Muscle of leg (tissue), 11 donors: ENCODE data around the gene NLRC5. TPM values are rescaled to one million over a fixed set of nuclear protein-coding genes. Genes with fewer than 3 reads are reported as not detected.

ENCODE experiments used
- DNase-seq: peaks from one replicate; pipeline ENCODE4 v3.0.0; 2013
- H3K27ac ChIP-seq: one replicate; pipeline ENCODE4 v1.5.1; 2013; ENCODE audit warnings: mild to moderate bottlenecking, low read length, control low read depth
- H3K27me3 ChIP-seq: one replicate; pipeline ENCODE4 v1.6.1; 2013; ENCODE audit warnings: low read length; ENCODE audit not compliant: control insufficient read depth, insufficient read depth
- H3K36me3 ChIP-seq: one replicate; pipeline ENCODE4 v1.6.1; 2013; ENCODE audit warnings: low read length; ENCODE audit not compliant: control insufficient read depth, insufficient read depth
- H3K4me1 ChIP-seq: one replicate; pipeline ENCODE4 v1.6.1; 2013; ENCODE audit warnings: low read length; ENCODE audit not compliant: control insufficient read depth, insufficient read depth
- H3K4me3 ChIP-seq: one replicate; pipeline ENCODE4 v1.5.1; 2013; ENCODE audit warnings: low read length, control low read depth
- H3K9me3 ChIP-seq: replicated peaks from 2 replicates; pipeline ENCODE4 v1.6.1; 2013; ENCODE audit warnings: low read depth, low read length; ENCODE audit not compliant: control insufficient read depth
- WGBS: methylation state at CpG from one replicate; pipeline ENCODE4 v1.1.5; 2013; ENCODE audit warnings: missing lambda C conversion rate; ENCODE audit not compliant: insufficient coverage; 5-methylcytosine and 5-hydroxymethylcytosine counted together
- polyA plus RNA-seq, 8 donors: library from polyadenylated mRNA; unstranded; fragments of 120-200 nt; gene quantifications; one replicate each; pipeline versions ENCODE4 v1.2.1 to v1.2.3, GENCODE V29; 2013; ENCODE audit warnings: inconsistent platforms in 1 of 8, low replicate concordance in 1 of 8; ENCODE audit not compliant: insufficient read length in 8 of 8, insufficient read depth in 1 of 8
- total RNA-seq: library from RNA; stranded (reverse); fragments of 120-200 nt; gene quantifications from one replicate; pipeline ENCODE4 v1.2.4, GENCODE V29; 2013

NLRC5 gene
- total and polyA plus RNA-seq, 9 donors = 3.2 to 5.3 (median 4.2) TPM

DNA sequence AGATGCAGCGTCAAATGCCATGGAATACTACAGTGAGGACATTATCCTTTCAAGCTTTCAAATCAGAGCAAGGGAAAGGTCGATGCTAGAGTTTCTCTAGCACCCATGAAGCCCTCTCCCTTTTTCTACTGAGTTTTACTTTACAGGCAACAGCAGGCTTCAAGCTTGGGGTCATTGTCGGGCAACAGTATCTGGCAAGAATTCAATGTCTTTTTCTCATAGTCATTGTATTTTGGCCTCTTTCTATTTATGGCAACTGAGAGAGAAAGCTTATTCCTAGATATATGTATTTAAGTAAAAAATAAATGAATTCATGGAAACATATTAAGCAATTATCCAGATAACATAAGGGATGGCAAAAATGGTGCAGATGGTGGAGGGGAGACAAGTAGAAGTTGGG, 28.0 kb upstream of the NLRC5 start:
- peaks cover 37% of the 10 kb centered on the region for H3K4me1 ChIP-seq

DNA sequence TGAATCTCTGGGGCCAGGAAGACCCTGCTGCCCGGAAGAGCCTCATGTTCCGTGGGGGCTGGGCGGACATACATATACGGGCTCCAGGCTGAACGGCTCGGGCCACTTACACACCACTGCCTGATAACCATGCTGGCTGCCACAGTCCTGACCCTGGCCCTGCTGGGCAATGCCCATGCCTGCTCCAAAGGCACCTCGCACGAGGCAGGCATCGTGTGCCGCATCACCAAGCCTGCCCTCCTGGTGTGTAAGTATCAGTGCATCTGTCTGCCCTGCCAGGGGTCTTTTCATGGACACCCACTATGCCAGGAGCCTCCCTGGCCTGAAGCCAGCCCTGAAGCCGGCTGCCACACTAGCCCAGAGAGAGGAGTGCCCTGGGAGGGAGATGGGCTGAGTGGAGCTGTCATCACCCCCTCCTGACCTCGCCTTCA, 27.5 kb upstream of the NLRC5 start, which contains the start of gene CETP:
Gene CETP (plus strand): TSS at position 100 of the 431 bp plus-strand sequence. CDS start 30 bp downstream, at position 130.
- peak within 1 kb of the TSS; percentile 79 for H3K27ac ChIP-seq
- H3K9me3 ChIP-seq = no peaks in the 10 kb centered on the region
- DNase-seq = no peak
- H3K27me3 ChIP-seq = no peaks in the 10 kb centered on the region
- H3K4me3 ChIP-seq = no peak within 1 kb of the TSS
- peaks cover 37% of the 10 kb centered on the region for H3K4me1 ChIP-seq
- WGBS = 63% methylated on average over 11 of the region's 12 CpGs
- no peaks in the 10 kb centered on the region for H3K36me3 ChIP-seq

More for the DNA sequence above, 28.0 kb upstream of the NLRC5 start:
- H3K27me3 ChIP-seq = no peaks in the 10 kb centered on the region
- 76% methylated on average over 2 of the region's 3 CpGs for WGBS
- no peaks in the 10 kb centered on the region for H3K36me3 ChIP-seq
- H3K27ac ChIP-seq = peak overlapping the region; percentile 79
- H3K4me3 ChIP-seq = no peak overlapping the region
- H3K9me3 ChIP-seq = no peaks in the 10 kb centered on the region
- no peak for DNase-seq

GRCh38 chr16:56964243-56965148, 24.9 kb upstream of the NLRC5 start:
- no peak overlapping the region for H3K4me3 ChIP-seq
- H3K36me3 ChIP-seq = no peaks in the 10 kb centered on the region
- H3K27ac ChIP-seq = no peak overlapping the region
- H3K9me3 ChIP-seq = no peaks in the 10 kb centered on the region
- H3K4me1 ChIP-seq = peaks cover 35% of the 10 kb centered on the region
- WGBS = 41% methylated on average over 29 of the region's 30 CpGs
- no peaks in the 10 kb centered on the region for H3K27me3 ChIP-seq
- DNase-seq = peak; percentile 76

GRCh38 chr16:56965149-56966092, 23.9 kb upstream of the NLRC5 start:
- peak overlapping the region; percentile 1 for H3K27ac ChIP-seq
- no peaks in the 10 kb centered on the region for H3K9me3 ChIP-seq
- H3K36me3 ChIP-seq = no peaks in the 10 kb centered on the region
- H3K4me1 ChIP-seq = peaks cover 35% of the 10 kb centered on the region
- no peak overlapping the region for H3K4me3 ChIP-seq
- H3K27me3 ChIP-seq = no peaks in the 10 kb centered on the region
- 77% methylated on average over 6 of the region's 12 CpGs for WGBS
- DNase-seq = no peak

- 17% methylated on average over 1 of the region's 3 CpGs for WGBS
- peaks cover 28% of the 10 kb centered on the region for H3K4me1 ChIP-seq
Observed at GRCh38 chr16:56966093-56966475, 23.3 kb upstream of the NLRC5 start.

DNA sequence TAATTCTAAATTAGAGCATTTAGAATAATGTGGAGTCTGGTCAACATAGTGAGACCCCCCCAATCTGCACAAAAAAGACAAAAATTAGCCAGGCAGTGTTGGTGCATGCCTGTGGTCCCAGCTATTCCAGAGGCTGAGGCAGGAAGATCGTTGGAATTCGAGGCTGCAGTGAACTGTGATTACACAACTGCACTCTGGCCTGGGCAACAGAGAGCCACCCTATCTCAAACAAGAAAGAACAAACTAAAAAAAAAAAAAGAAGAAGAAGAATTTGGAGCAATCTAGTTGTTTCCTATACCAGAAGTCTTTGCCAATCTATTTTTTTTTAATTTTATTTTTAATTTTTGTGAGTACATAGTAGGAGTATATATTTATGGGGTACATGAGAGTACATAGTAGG, 21.6 kb upstream of the NLRC5 start:
- Histone ChIP-seq H3K4me1 (peaks cover 22% of the 10 kb centered on the region), H3K27me3 (no peaks in the 10 kb centered on the region), H3K4me3 (no peak overlapping the region), H3K27ac (no peak overlapping the region), H3K9me3 (no peaks in the 10 kb centered on the region), H3K36me3 (no peaks in the 10 kb centered on the region)
- DNase-seq = no peak
- WGBS = 40% methylated on average over 1 of the region's 2 CpGs

More at GRCh38 chr16:56966093-56966475, 23.3 kb upstream of the NLRC5 start:
- DNase-seq = peak; percentile 85
- H3K27ac ChIP-seq = peak overlapping the region; percentile 1
- no peaks in the 10 kb centered on the region for H3K27me3 ChIP-seq
- no peaks in the 10 kb centered on the region for H3K9me3 ChIP-seq
- H3K36me3 ChIP-seq = no peaks in the 10 kb centered on the region
- no peak overlapping the region for H3K4me3 ChIP-seq

- no peak overlapping the region for H3K4me3 ChIP-seq
- H3K9me3 ChIP-seq = no peaks in the 10 kb centered on the region
- WGBS = 96% methylated on average over 7 of the region's 7 CpGs
- H3K36me3 ChIP-seq = no peaks in the 10 kb centered on the region
- H3K27me3 ChIP-seq = no peaks in the 10 kb centered on the region
- peaks cover 16% of the 10 kb centered on the region for H3K4me1 ChIP-seq
- DNase-seq = no peak
- no peak overlapping the region for H3K27ac ChIP-seq
Observed at GRCh38 chr16:56969769-56970168, 19.6 kb upstream of the NLRC5 start.

DNA sequence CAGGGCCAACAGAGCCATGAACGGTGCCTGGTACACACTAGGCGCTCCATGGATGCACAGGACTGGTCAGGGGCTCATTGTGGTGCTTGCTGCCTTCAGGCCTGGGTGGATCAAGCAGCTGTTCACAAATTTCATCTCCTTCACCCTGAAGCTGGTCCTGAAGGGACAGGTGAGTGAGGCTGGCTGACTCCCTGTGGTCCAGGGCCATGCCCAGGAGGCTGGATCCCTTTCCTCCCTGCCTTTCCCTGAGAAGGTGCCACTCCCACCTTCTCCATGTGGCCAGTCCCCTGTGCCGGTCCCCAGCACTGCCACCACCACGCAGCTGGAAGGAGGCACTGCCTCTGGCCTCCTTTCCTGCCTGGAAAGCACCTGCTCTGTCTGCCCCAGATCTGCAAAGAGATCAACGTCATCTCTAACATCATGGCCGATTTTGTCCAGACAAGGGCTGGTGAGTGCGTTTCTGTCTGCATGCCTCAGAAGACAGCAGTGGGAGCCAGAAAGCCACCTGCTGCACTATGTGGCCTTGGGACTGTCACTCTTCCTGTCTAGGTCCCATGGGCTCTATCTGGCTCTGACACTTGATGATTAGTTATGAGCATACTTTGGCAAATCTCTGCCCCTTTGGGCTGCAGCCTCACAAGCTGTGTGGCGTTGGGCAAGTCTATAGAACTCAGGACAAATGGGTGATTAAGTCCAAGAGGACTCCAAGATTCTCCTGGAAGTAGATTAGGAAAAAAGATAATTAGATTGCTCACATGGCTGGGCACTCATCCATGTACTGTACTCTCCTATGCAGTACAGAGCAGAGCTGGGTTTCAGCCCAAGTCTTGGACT, 18.2 kb upstream of the NLRC5 start:
- peaks cover 11% of the 10 kb centered on the region for H3K4me1 ChIP-seq
- DNase-seq = no peak
- 46% methylated on average over 8 of the region's 8 CpGs for WGBS
- no peaks in the 10 kb centered on the region for H3K27me3 ChIP-seq
- H3K9me3 ChIP-seq = no peaks in the 10 kb centered on the region
- no peak overlapping the region for H3K4me3 ChIP-seq
- H3K27ac ChIP-seq = no peak overlapping the region
- no peaks in the 10 kb centered on the region for H3K36me3 ChIP-seq

DNA sequence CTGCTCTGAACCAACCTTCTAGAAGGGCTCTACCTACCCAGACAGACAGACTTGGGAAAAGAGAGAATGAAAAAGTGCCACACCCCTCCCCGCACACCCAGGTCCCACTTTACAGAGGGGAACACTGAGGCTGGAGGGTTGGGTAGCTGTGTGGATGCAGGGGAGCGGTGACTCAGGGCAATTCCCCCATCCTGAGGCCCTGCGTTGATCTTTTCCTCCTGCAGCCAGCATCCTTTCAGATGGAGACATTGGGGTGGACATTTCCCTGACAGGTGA, 17.7 kb upstream of the NLRC5 start:
- no peaks in the 10 kb centered on the region for H3K9me3 ChIP-seq
- H3K27me3 ChIP-seq = no peaks in the 10 kb centered on the region
- peaks cover 11% of the 10 kb centered on the region for H3K4me1 ChIP-seq
- WGBS = no CpG with 5 or more reads among the region's 3 CpGs
- no peak overlapping the region for H3K4me3 ChIP-seq
- no peak overlapping the region for H3K27ac ChIP-seq
- no peaks in the 10 kb centered on the region for H3K36me3 ChIP-seq
- DNase-seq = no peak
